GM12878 (cell line): ENCODE results near the gene APOA4.

ENCODE experiments used
- CEBPB ChIP-seq, 2 experiments: fragments of 150-350 bp in 1 of 2; IDR thresholded peaks; 2 replicates each; pipeline ENCODE4 v1.6.1; 2012 to 2014; ENCODE audit warnings: low read depth in 2 of 2, low read length in 2 of 2, borderline replicate concordance in 1 of 2, inconsistent platforms in 1 of 2
- DPF2 ChIP-seq: fragments of 450-650 bp; IDR thresholded peaks from 2 replicates; pipeline ENCODE4 v1.6.1; 2017; ENCODE audit warnings: mild to moderate bottlenecking
- EZH2 ChIP-seq: IDR thresholded peaks from 2 replicates; pipeline ENCODE4 v1.6.1; 2012; ENCODE audit warnings: low read depth, mild to moderate bottlenecking, control low read depth, inconsistent platforms, low read length, borderline replicate concordance; ENCODE audit not compliant: control insufficient read depth
- HCFC1 ChIP-seq: fragments of 150-350 bp; IDR thresholded peaks from 2 replicates; pipeline ENCODE4 v1.6.1; 2014; ENCODE audit warnings: low read length
- POLR2A ChIP-seq: IDR thresholded peaks from 2 replicates; pipeline ENCODE4 v1.6.1; 2011; ENCODE audit warnings: low read depth, mild to moderate bottlenecking, low read length
- POLR2AphosphoS5 ChIP-seq: IDR thresholded peaks from 2 replicates; pipeline ENCODE4 v1.6.1; 2011; ENCODE audit warnings: mild to moderate bottlenecking, low read length, inconsistent platforms
- TF ChIP-seq, protein P1 (sequence below), 3 experiments: IDR thresholded peaks in 2 of 3; conservative IDR thresholded peaks in 1 of 3; 2 replicates each; pipeline ENCODE4 v1.5.1; 2011; ENCODE audit warnings: low read depth in 3 of 3, low read length in 3 of 3, mild to moderate bottlenecking in 3 of 3, control low read depth in 2 of 3, moderate library complexity in 2 of 3, inconsistent platforms in 1 of 3, mixed read lengths in 1 of 3; ENCODE audit not compliant: control insufficient read depth in 2 of 3, insufficient read depth in 1 of 3; ENCODE audit errors: extremely low read depth in 1 of 3
- TF ChIP-seq, protein P2 (sequence below): fragments of 450-650 bp; IDR thresholded peaks from 2 replicates; pipeline ENCODE4 v1.6.1; 2017; ENCODE audit warnings: mild to moderate bottlenecking, moderate library complexity
- TF ChIP-seq, protein P3 (sequence below): fragments of 450-650 bp; formaldehyde crosslinking; IDR thresholded peaks from 2 replicates; pipeline ENCODE4 v1.5.0; 2022; ENCODE audit warnings: mild to moderate bottlenecking, missing genetic modification characterization
- TF ChIP-seq, protein P4 (sequence below): IDR thresholded peaks from 2 replicates; pipeline ENCODE4 v1.6.1; 2011; ENCODE audit warnings: low read depth, low read length, improper control_type of control experiment, borderline replicate concordance
- TF ChIP-seq, protein P5 (sequence below): IDR thresholded peaks from 2 replicates; pipeline ENCODE4 v1.6.1; 2012; ENCODE audit warnings: mild to moderate bottlenecking, low read depth, low read length

DNA sequence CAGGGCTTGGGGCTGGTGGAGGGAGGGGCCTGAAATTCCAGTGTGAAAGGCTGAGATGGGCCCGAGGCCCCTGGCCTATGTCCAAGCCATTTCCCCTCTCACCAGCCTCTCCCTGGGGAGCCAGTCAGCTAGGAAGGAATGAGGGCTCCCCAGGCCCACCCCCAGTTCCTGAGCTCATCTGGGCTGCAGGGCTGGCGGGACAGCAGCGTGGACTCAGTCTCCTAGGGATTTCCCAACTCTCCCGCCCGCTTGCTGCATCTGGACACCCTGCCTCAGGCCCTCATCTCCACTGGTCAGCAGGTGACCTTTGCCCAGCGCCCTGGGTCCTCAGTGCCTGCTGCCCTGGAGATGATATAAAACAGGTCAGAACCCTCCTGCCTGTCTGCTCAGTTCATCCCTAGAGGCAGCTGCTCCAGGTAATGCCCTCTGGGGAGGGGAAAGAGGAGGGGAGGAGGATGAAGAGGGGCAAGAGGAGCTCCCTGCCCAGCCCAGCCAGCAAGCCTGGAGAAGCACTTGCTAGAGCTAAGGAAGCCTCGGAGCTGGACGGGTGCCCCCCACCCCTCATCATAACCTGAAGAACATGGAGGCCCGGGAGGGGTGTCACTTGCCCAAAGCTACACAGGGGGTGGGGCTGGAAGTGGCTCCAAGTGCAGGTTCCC, 6.5 kb upstream of the APOA4 start, which contains the start of gene APOC3:
- TF ChIP-seq, protein P1, sequence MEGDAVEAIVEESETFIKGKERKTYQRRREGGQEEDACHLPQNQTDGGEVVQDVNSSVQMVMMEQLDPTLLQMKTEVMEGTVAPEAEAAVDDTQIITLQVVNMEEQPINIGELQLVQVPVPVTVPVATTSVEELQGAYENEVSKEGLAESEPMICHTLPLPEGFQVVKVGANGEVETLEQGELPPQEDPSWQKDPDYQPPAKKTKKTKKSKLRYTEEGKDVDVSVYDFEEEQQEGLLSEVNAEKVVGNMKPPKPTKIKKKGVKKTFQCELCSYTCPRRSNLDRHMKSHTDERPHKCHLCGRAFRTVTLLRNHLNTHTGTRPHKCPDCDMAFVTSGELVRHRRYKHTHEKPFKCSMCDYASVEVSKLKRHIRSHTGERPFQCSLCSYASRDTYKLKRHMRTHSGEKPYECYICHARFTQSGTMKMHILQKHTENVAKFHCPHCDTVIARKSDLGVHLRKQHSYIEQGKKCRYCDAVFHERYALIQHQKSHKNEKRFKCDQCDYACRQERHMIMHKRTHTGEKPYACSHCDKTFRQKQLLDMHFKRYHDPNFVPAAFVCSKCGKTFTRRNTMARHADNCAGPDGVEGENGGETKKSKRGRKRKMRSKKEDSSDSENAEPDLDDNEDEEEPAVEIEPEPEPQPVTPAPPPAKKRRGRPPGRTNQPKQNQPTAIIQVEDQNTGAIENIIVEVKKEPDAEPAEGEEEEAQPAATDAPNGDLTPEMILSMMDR (IDR thresholded peaks at IDR 0.05 in 2 of 3, conservative IDR thresholded peaks at IDR 0.05 in 1 of 3; ENCODE audit: control insufficient read depth in 2 of 3, extremely low read depth in 1 of 3, insufficient read depth in 1 of 3, low read depth in 3 of 3, low read length in 3 of 3): no peak
- TF ChIP-seq HCFC1 (no peak), CEBPB (IDR thresholded peaks at IDR 0.05; ENCODE audit: borderline replicate concordance in 1 of 2, low read depth in 2 of 2, low read length in 2 of 2) (no peak), DPF2 (no peak), POLR2AphosphoS5 (no peak), POLR2A (no peak), EZH2 (no peak)
- TF ChIP-seq, protein P2, sequence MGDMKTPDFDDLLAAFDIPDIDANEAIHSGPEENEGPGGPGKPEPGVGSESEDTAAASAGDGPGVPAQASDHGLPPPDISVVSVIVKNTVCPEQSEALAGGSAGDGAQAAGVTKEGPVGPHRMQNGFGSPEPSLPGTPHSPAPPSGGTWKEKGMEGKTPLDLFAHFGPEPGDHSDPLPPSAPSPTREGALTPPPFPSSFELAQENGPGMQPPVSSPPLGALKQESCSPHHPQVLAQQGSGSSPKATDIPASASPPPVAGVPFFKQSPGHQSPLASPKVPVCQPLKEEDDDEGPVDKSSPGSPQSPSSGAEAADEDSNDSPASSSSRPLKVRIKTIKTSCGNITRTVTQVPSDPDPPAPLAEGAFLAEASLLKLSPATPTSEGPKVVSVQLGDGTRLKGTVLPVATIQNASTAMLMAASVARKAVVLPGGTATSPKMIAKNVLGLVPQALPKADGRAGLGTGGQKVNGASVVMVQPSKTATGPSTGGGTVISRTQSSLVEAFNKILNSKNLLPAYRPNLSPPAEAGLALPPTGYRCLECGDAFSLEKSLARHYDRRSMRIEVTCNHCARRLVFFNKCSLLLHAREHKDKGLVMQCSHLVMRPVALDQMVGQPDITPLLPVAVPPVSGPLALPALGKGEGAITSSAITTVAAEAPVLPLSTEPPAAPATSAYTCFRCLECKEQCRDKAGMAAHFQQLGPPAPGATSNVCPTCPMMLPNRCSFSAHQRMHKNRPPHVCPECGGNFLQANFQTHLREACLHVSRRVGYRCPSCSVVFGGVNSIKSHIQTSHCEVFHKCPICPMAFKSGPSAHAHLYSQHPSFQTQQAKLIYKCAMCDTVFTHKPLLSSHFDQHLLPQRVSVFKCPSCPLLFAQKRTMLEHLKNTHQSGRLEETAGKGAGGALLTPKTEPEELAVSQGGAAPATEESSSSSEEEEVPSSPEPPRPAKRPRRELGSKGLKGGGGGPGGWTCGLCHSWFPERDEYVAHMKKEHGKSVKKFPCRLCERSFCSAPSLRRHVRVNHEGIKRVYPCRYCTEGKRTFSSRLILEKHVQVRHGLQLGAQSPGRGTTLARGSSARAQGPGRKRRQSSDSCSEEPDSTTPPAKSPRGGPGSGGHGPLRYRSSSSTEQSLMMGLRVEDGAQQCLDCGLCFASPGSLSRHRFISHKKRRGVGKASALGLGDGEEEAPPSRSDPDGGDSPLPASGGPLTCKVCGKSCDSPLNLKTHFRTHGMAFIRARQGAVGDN: no peak
- TF ChIP-seq, protein P3, sequence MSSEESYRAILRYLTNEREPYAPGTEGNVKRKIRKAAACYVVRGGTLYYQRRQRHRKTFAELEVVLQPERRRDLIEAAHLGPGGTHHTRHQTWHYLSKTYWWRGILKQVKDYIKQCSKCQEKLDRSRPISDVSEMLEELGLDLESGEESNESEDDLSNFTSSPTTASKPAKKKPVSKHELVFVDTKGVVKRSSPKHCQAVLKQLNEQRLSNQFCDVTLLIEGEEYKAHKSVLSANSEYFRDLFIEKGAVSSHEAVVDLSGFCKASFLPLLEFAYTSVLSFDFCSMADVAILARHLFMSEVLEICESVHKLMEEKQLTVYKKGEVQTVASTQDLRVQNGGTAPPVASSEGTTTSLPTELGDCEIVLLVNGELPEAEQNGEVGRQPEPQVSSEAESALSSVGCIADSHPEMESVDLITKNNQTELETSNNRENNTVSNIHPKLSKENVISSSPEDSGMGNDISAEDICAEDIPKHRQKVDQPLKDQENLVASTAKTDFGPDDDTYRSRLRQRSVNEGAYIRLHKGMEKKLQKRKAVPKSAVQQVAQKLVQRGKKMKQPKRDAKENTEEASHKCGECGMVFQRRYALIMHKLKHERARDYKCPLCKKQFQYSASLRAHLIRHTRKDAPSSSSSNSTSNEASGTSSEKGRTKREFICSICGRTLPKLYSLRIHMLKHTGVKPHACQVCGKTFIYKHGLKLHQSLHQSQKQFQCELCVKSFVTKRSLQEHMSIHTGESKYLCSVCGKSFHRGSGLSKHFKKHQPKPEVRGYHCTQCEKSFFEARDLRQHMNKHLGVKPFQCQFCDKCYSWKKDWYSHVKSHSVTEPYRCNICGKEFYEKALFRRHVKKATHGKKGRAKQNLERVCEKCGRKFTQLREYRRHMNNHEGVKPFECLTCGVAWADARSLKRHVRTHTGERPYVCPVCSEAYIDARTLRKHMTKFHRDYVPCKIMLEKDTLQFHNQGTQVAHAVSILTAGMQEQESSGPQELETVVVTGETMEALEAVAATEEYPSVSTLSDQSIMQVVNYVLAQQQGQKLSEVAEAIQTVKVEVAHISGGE: no peak
- TF ChIP-seq, protein P4, sequence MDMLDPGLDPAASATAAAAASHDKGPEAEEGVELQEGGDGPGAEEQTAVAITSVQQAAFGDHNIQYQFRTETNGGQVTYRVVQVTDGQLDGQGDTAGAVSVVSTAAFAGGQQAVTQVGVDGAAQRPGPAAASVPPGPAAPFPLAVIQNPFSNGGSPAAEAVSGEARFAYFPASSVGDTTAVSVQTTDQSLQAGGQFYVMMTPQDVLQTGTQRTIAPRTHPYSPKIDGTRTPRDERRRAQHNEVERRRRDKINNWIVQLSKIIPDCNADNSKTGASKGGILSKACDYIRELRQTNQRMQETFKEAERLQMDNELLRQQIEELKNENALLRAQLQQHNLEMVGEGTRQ: no peak
- TF ChIP-seq, protein P5, sequence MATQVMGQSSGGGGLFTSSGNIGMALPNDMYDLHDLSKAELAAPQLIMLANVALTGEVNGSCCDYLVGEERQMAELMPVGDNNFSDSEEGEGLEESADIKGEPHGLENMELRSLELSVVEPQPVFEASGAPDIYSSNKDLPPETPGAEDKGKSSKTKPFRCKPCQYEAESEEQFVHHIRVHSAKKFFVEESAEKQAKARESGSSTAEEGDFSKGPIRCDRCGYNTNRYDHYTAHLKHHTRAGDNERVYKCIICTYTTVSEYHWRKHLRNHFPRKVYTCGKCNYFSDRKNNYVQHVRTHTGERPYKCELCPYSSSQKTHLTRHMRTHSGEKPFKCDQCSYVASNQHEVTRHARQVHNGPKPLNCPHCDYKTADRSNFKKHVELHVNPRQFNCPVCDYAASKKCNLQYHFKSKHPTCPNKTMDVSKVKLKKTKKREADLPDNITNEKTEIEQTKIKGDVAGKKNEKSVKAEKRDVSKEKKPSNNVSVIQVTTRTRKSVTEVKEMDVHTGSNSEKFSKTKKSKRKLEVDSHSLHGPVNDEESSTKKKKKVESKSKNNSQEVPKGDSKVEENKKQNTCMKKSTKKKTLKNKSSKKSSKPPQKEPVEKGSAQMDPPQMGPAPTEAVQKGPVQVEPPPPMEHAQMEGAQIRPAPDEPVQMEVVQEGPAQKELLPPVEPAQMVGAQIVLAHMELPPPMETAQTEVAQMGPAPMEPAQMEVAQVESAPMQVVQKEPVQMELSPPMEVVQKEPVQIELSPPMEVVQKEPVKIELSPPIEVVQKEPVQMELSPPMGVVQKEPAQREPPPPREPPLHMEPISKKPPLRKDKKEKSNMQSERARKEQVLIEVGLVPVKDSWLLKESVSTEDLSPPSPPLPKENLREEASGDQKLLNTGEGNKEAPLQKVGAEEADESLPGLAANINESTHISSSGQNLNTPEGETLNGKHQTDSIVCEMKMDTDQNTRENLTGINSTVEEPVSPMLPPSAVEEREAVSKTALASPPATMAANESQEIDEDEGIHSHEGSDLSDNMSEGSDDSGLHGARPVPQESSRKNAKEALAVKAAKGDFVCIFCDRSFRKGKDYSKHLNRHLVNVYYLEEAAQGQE: no peak
